SHP77 (cell line): ENCODE measurements around the gene KLF4.
A peak's percentile ranks its signal among the peaks of the same experiment; 100 is the strongest.

ENCODE experiments used
- DNase-seq, 2 experiments: peaks; one replicate each; lab custom pipeline; 2025; lab: John Stamatoyannopoulos, UW

The KLF4 gene

GRCh38 chr9:107487521-107488374 lies 1.8 kb downstream of the KLF4 start:
- no peak for DNase-seq

- DNase-seq = no peak
Observed at GRCh38 chr9:107486674-107487520, 2.7 kb downstream of the KLF4 start.

GRCh38 chr9:107485458-107486043 lies 4.0 kb downstream of the KLF4 start:
- no peak for DNase-seq

- DNase-seq = peak; percentile 48 to 68
Observed at GRCh38 chr9:107484117-107484723, 5.3 kb downstream of the KLF4 start.

GRCh38 chr9:107483666-107484065 lies 5.9 kb downstream of the KLF4 start:
- no peak for DNase-seq

GRCh38 chr9:107481035-107481434 lies 8.5 kb downstream of the KLF4 start:
- DNase-seq = no peak

- no peak for DNase-seq
Observed at GRCh38 chr9:107480386-107480789, 9.2 kb downstream of the KLF4 start.

- DNase-seq = no peak
Observed at GRCh38 chr9:107478805-107479204, 10.8 kb downstream of the KLF4 start.

GRCh38 chr9:107474124-107474523 lies 15.4 kb downstream of the KLF4 start:
- no peak for DNase-seq

- no peak for DNase-seq
Observed at GRCh38 chr9:107472581-107473340, 16.8 kb downstream of the KLF4 start.

- no peak for DNase-seq
Observed at GRCh38 chr9:107471552-107471951, 18.0 kb downstream of the KLF4 start.

GRCh38 chr9:107467416-107467815 lies 22.2 kb downstream of the KLF4 start:
- no peak for DNase-seq

GRCh38 chr9:107466826-107467225 lies 22.7 kb downstream of the KLF4 start:
- no peak for DNase-seq

- no peak for DNase-seq
Observed at GRCh38 chr9:107465467-107466451, 23.8 kb downstream of the KLF4 start.

GRCh38 chr9:107464516-107464915 lies 25.1 kb downstream of the KLF4 start:
- DNase-seq = no peak

- no peak for DNase-seq
Observed at GRCh38 chr9:107462691-107463090, 26.9 kb downstream of the KLF4 start.

GRCh38 chr9:107460153-107461023 lies 29.2 kb downstream of the KLF4 start:
- DNase-seq = no peak

GRCh38 chr9:107455425-107456135 lies 34.0 kb downstream of the KLF4 start:
- DNase-seq = no peak

GRCh38 chr9:107453479-107453878 lies 36.1 kb downstream of the KLF4 start:
- no peak for DNase-seq
